ENCODE results near the gene FUBP1. TPM values are rescaled to one million over a fixed set of nuclear protein-coding genes. Genes with fewer than 3 reads are reported as not detected.

The FUBP1 gene
- total RNA-seq, 4 donors from 2014 or later, result 25.6 to 64.3 (median 47.8) TPM

- TF ChIP-seq POLR2A (IDR thresholded peaks at IDR 0.05), result no peak
- TF ChIP-seq CTCF (IDR thresholded peaks at IDR 0.05 in 4 of 5, conservative IDR thresholded peaks at IDR 0.05 in 1 of 5), result peak in 1 of 5 experiments; percentile 19
- no peak for DNase-seq
- Histone ChIP-seq H3K4me3 (no peak overlapping the region), H3K27ac (peak overlapping the region in 2 of 4 donors; percentile 6 to 16), H3K9me3 (no peaks in the 10 kb centered on the region), H3K27me3 (no peaks in the 10 kb centered on the region), H3K4me1 (peaks cover 0 to 5% of the 10 kb centered on the region in 2 donors), H3K36me3 (peaks cover 0 to 36% of the 10 kb centered on the region in 2 donors)
- in situ Hi-C loops (cut with MboI; ENCODE audit: low sequenced_read_pairs in 4 of 4), result no loop called here
- peak in 1 of 2 donors; percentile 37 for ATAC-seq
- intact Hi-C loops (cut with DNase I; ENCODE audit: low total_unique reads), result loop anchor here (5.0 kb wide), 1 partner anchor 163 kb away; no protein-coding TSS in a partner anchor
These were observed 29.9 kb downstream of the FUBP1 start for GRCh38 chr1:77948841-77949424.

- intact Hi-C loops (cut with DNase I; ENCODE audit: low total_unique reads), result loop anchor here (5.0 kb wide), 1 partner anchor 167 kb away; no protein-coding TSS in a partner anchor
- ATAC-seq, result peak; percentile 3 to 4
- no peaks in the 10 kb centered on the region for H3K27me3 ChIP-seq
- peaks cover 0 to 29% of the 10 kb centered on the region in 2 donors for H3K36me3 ChIP-seq
- H3K4me3 ChIP-seq, result no peak overlapping the region
- no peak overlapping the region for H3K27ac ChIP-seq
- DNase-seq, result no peak
- TF ChIP-seq CTCF (IDR thresholded peaks at IDR 0.05 in 4 of 5, conservative IDR thresholded peaks at IDR 0.05 in 1 of 5), result no peak
- TF ChIP-seq POLR2A (IDR thresholded peaks at IDR 0.05), result no peak
- H3K4me1 ChIP-seq, result peaks cover 0 to 5% of the 10 kb centered on the region in 2 donors
- H3K9me3 ChIP-seq, result no peaks in the 10 kb centered on the region
- in situ Hi-C loops (cut with MboI; ENCODE audit: low sequenced_read_pairs in 4 of 4), result no loop called here
These were observed 33.5 kb downstream of the FUBP1 start for GRCh38 chr1:77945345-77945744.

- intact Hi-C loops (cut with DNase I; ENCODE audit: low total_unique reads) (no loop called here), in situ Hi-C loops (cut with MboI; ENCODE audit: low sequenced_read_pairs in 4 of 4) (no loop called here)
- no peak for DNase-seq
- H3K27me3 ChIP-seq, result no peaks in the 10 kb centered on the region
- no peaks in the 10 kb centered on the region for H3K4me1 ChIP-seq
- TF ChIP-seq POLR2A (IDR thresholded peaks at IDR 0.05) (no peak), CTCF (IDR thresholded peaks at IDR 0.05 in 4 of 5, conservative IDR thresholded peaks at IDR 0.05 in 1 of 5) (no peak)
- H3K36me3 ChIP-seq, result peaks cover 0 to 46% of the 10 kb centered on the region in 2 donors
- no peak for ATAC-seq
- H3K4me3 ChIP-seq, result no peak overlapping the region
- peak overlapping the region in 3 of 4 donors; percentile 1 to 41 (median 24) for H3K27ac ChIP-seq
- H3K9me3 ChIP-seq, result no peaks in the 10 kb centered on the region
These were observed 36.3 kb downstream of the FUBP1 start for GRCh38 chr1:77942400-77943140.

GRCh38 chr1:77940921-77941570 is 37.8 kb downstream of the FUBP1 start:
- TF ChIP-seq POLR2A (IDR thresholded peaks at IDR 0.05) (no peak), CTCF (IDR thresholded peaks at IDR 0.05 in 4 of 5, conservative IDR thresholded peaks at IDR 0.05 in 1 of 5) (no peak)
- in situ Hi-C loops (cut with MboI; ENCODE audit: low sequenced_read_pairs in 4 of 4), result no loop called here
- no peaks in the 10 kb centered on the region for H3K4me1 ChIP-seq
- no peak for ATAC-seq
- no peak for DNase-seq
- H3K9me3 ChIP-seq, result no peaks in the 10 kb centered on the region
- peaks cover 0 to 61% of the 10 kb centered on the region in 2 donors for H3K36me3 ChIP-seq
- H3K27me3 ChIP-seq, result no peaks in the 10 kb centered on the region
- peak overlapping the region in 3 of 4 donors; percentile 17 to 34 (median 19) for H3K27ac ChIP-seq
- intact Hi-C loops (cut with DNase I; ENCODE audit: low total_unique reads), result no loop called here
- no peak overlapping the region for H3K4me3 ChIP-seq
